Immature natural killer cell (primary cell): ENCODE data around the gene EMP3. TPM values are rescaled to one million over a fixed set of nuclear protein-coding genes. Genes with fewer than 3 reads are reported as not detected.

Experiments used
- polyA plus RNA-seq, 3 donors: library from polyadenylated mRNA; unstranded; fragments of 300-500 nt; fragmentation: Illumina TruSeq; gene quantifications; one replicate each; pipeline ENCODE4 v1.2.3, GENCODE V29; 2021

The EMP3 gene
- polyA plus RNA-seq, 3 donors from 2014 or later: 994 to 1,311 (median 1,000) TPM

Other genes starting within 250 kb of the EMP3 start
- gene PLA2G4C, start 214.7 kb upstream of the EMP3 start, polyA plus RNA-seq: under 1 TPM in 1 of 3 donors, not detected in 2; 0.37 TPM
- gene LIG1, start 155.2 kb upstream of the EMP3 start, polyA plus RNA-seq: 10 to 100 TPM; 13.1 to 26.0 (median 17.3) TPM
- gene ZSWIM9, start 154.9 kb upstream of the EMP3 start, polyA plus RNA-seq: 1 to 10 TPM in 1 of 3 donors, under 1 TPM in 1, not detected in 1; 0.54 to 1.3 TPM
- gene CARD8, start 69.6 kb upstream of the EMP3 start, polyA plus RNA-seq: 100 to 1,000 TPM in 1 of 3 donors, 10 to 100 TPM in 2; 74.2 to 109 (median 86.3) TPM
- 1 to 10 TPM in 1 of 3 donors, under 1 TPM in 1, not detected in 1; 0.22 to 2.1 TPM for gene ZNF114, start 55.5 kb upstream of the EMP3 start, polyA plus RNA-seq
- gene TMEM143, start 38.4 kb downstream of the EMP3 start, polyA plus RNA-seq: 1 to 10 TPM; 2.8 to 6.3 (median 3.1) TPM
- not detected for gene SYNGR4, start 38.8 kb downstream of the EMP3 start, polyA plus RNA-seq
- gene KDELR1, start 66.0 kb downstream of the EMP3 start, polyA plus RNA-seq: 10 to 100 TPM; 14.8 to 30.5 (median 20.2) TPM
- not detected for gene GRIN2D, start 68.1 kb downstream of the EMP3 start, polyA plus RNA-seq
- gene GRWD1, start 120.4 kb downstream of the EMP3 start, polyA plus RNA-seq: 10 to 100 TPM; 32.3 to 42.4 (median 34.6) TPM
- gene KCNJ14, start 130.0 kb downstream of the EMP3 start, polyA plus RNA-seq: under 1 TPM in 2 of 3 donors, not detected in 1; 0.06 to 0.07 TPM
- gene CYTH2, start 143.8 kb downstream of the EMP3 start, polyA plus RNA-seq: 10 to 100 TPM; 14.4 to 37.6 (median 29.6) TPM
- gene LMTK3, start 186.3 kb downstream of the EMP3 start, polyA plus RNA-seq: not detected
- not detected for gene SULT2B1, start 226.6 kb downstream of the EMP3 start, polyA plus RNA-seq